Activated T-helper 1 cell treated with anti-CD3 and anti-CD28 coated beads, Interleukin-12 subunit alpha, Interleukin-12 subunit beta, Interleukin-2, Interleukin-4 antibody, amounts not matched to agents 30 ng/mL and 10 ng/mL and 1 ng/mL, durations not matched to agents 14 hours and 24 hours and 36 hours (primary cell): ENCODE results near the gene LMNA. TPM values are rescaled to one million over a fixed set of nuclear protein-coding genes. Genes with fewer than 3 reads are reported as not detected.
A peak's percentile ranks its signal among the peaks of the same experiment; 100 is the strongest.

Experiments used
- DNase-seq: peaks from one replicate; pipeline ENCODE4 v3.0.0; 2021; ENCODE audit warnings: low spot score
- H3K27ac Mint-ChIP-seq: one replicate; pipeline ENCODE4 v1.8.0; 2021; ENCODE audit warnings: mild to moderate bottlenecking, mixed read lengths
- H3K27me3 Mint-ChIP-seq: one replicate; pipeline ENCODE4 v1.8.0; 2022; ENCODE audit warnings: mild to moderate bottlenecking, moderate library complexity, mixed read lengths; ENCODE audit not compliant: insufficient read depth
- H3K36me3 Mint-ChIP-seq: one replicate; pipeline ENCODE4 v1.8.0; 2021; ENCODE audit warnings: low read depth, mixed read lengths
- H3K4me1 Mint-ChIP-seq: one replicate; pipeline ENCODE4 v1.8.0; 2021; ENCODE audit warnings: low read depth, mixed read lengths
- H3K4me3 Mint-ChIP-seq: one replicate; pipeline ENCODE4 v1.8.0; 2021; ENCODE audit warnings: mild to moderate bottlenecking, moderate library complexity, mixed read lengths
- H3K9me3 Mint-ChIP-seq: one replicate; pipeline ENCODE4 v1.8.0; 2021; ENCODE audit warnings: mixed read lengths
- intact Hi-C: fragments of 100-400 bp; cut with micrococcal nuclease; formaldehyde crosslinking; loops from one replicate; pipeline ENCODE4 v1.15.1; 2024
- total RNA-seq: library from RNA; stranded (reverse); gene quantifications from 2 replicates; pipeline ENCODE4 v1.2.3, GENCODE V29; 2022

LMNA gene
- total RNA-seq, 1 donor from 2014 or later = 84.1 TPM

DNA sequence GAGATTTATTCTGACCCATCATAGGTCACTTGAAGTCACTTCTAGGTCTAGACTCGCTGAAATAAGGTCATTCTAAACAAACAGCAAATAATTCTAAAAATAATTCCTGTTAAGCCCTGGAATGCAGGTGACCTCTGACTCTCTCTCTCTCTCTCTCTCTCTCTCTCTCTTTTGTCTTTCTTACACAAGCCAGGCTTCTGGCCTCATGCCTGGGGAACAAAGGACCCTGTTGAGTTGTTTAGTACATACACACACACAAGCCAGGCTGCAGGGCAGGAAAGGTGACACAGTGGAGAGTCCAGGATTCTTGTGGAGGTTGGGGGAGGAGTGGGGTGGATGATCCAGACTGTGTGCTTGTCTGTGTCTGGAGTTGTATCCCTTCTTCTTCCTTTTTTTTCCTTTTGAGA lies 28.3 kb upstream of the LMNA start:
- Mint-ChIP-seq H3K4me3 (no peak overlapping the region), H3K9me3 (no peaks in the 10 kb centered on the region), H3K27me3 (peaks cover 58% of the 10 kb centered on the region), H3K36me3 (no peaks in the 10 kb centered on the region), H3K4me1 (peaks cover 5% of the 10 kb centered on the region), H3K27ac (no peak overlapping the region)
- intact Hi-C loops = no loop called here
- DNase-seq = no peak

DNA sequence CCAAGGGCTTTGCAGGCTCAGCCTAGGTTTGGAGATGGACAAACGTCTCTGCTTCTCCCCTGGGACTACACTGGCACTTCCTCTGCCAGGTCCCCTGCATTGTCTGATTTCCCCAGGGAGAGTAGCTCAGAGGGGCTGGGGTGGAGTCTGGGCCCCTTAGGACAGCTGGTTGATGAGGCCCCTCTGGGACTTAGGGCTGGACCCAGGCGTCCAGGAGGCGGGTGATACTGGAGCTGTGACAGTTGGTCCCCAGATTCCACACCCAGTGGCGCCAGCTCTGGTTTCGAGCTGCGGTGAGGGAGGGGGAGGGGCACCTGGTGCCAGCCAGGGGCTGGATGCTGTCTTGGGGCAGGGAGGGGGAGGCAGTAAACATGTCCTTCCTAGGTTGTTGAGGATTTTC lies 24.8 kb upstream of the LMNA start:
- DNase-seq = no peak
- no peak overlapping the region for H3K4me3 Mint-ChIP-seq
- no peaks in the 10 kb centered on the region for H3K9me3 Mint-ChIP-seq
- peaks cover 45% of the 10 kb centered on the region for H3K27me3 Mint-ChIP-seq
- intact Hi-C loops = loop anchor here (1.0 kb wide), 3 partner anchors 41 to 230 kb away; no protein-coding TSS in a partner anchor
- H3K27ac Mint-ChIP-seq = no peak overlapping the region
- H3K4me1 Mint-ChIP-seq = no peaks in the 10 kb centered on the region
- no peaks in the 10 kb centered on the region for H3K36me3 Mint-ChIP-seq

DNA sequence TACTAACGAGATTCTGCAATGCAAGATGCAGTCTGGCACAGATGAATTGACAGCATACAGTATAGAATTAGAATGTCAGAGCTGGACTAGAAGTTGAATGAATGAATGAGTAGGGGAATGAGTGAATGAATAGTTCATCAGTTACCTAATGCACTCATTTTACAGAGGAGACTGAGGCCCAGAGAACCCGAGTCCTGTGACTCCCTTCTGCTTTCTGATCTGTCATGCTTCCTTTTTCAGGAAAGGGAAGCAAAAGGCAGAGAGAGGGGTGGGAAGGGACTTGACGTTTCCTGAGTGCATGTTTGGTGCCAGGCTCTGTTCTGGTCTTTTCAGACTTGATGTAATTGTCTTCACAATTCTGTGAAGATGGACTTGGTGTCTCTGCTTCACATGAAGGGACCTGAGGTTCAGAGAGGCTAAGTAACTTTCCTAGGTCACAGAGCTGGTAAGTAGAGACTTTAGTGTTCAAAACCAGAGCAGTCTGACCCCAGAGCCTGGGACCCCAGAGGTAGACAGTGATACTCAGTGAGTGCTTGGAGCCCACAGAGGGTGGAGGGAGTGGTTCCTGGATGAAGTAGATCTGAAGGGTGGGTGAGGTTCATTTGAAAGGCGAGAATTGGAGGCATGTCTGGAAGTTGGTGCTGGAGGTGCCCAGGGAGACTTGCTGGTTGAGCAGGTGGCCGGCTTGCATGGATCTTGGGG lies 24.2 kb upstream of the LMNA start:
- no peak overlapping the region for H3K4me3 Mint-ChIP-seq
- no peak overlapping the region for H3K27ac Mint-ChIP-seq
- no peaks in the 10 kb centered on the region for H3K9me3 Mint-ChIP-seq
- DNase-seq = no peak
- intact Hi-C loops = loop anchor here (1.0 kb wide), 3 partner anchors 40 to 229 kb away; no protein-coding TSS in a partner anchor
- H3K27me3 Mint-ChIP-seq = peaks cover 41% of the 10 kb centered on the region
- H3K4me1 Mint-ChIP-seq = no peaks in the 10 kb centered on the region
- no peaks in the 10 kb centered on the region for H3K36me3 Mint-ChIP-seq

DNA sequence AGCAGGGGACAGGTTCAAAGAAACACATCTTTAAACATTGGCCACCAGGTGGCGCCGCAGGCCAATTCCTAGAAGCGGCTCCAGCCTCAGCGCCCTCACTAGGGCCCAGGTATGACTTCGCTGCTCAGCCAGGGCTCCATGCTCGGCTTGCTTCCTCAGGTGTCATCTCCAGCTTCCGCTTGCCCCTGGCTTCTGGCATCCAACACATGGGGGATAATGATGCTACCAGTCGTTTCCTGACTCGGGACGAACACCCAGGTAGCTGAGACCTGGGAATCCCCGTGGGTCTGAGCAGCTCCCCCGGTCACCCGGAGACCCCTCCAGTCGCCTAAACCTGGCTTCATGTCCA lies 23.7 kb upstream of the LMNA start:
- Mint-ChIP-seq H3K36me3 (no peaks in the 10 kb centered on the region), H3K4me3 (no peak overlapping the region), H3K27ac (no peak overlapping the region), H3K9me3 (no peaks in the 10 kb centered on the region), H3K4me1 (peaks cover 3% of the 10 kb centered on the region), H3K27me3 (peaks cover 39% of the 10 kb centered on the region)
- intact Hi-C loops = loop anchor here (1.0 kb wide), 3 partner anchors 39 to 228 kb away; no protein-coding TSS in a partner anchor
- DNase-seq = peak; percentile 76

DNA sequence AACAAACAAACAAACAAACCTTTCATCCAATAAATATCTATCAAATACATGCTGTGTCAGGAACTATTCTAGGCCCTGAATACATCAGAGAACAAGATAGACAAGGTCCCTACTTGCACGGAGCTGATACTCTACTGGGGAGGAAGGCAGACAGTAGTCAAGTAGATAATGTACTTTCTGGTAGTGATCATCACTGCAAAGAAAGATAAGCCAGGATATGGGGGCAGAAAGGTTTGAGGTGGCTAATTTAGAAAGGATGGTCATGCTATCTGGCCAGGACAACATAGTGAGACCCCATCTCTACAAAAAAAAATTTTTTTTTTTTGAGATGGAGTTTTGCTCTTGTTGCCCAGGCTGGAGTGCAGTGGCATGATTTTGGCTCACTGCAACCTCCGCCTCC lies 22.9 kb upstream of the LMNA start:
- Mint-ChIP-seq H3K4me1 (peaks cover 11% of the 10 kb centered on the region), H3K4me3 (no peak overlapping the region), H3K9me3 (no peaks in the 10 kb centered on the region), H3K36me3 (no peaks in the 10 kb centered on the region), H3K27me3 (peaks cover 31% of the 10 kb centered on the region), H3K27ac (no peak overlapping the region)
- intact Hi-C loops = no loop called here
- DNase-seq = no peak

DNA sequence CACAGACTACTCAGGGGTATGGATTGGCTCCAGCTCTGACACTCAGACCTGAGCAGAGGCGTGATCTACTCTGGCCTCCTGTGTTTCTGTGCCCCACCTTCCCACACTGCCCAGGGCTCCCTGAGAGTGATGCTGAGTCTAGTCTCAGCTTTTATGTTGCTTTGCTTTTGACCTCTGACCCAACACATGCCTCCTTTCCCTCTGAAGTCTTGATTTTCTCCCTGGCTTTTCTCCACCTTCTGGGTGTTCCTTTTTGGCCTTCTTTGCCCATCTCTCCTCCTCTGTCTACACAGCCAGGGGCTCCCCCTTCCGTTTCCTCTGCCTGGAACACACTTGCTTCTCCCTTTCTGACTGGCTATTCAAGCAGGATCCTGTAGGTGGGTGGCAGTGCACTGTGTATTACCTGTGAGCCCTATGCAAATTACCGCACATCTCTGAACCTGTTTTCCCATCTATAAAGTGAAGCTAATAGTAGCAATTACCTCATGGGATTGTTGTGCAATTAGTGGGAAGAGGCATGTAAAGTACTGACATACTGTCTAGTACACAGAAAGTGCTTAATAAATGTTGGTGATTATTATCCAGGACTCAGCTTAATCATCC lies 18.5 kb upstream of the LMNA start:
- no peak for DNase-seq
- Mint-ChIP-seq H3K4me1 (peaks cover 43% of the 10 kb centered on the region), H3K4me3 (no peak overlapping the region), H3K27me3 (peaks cover 22% of the 10 kb centered on the region), H3K36me3 (peaks cover 3% of the 10 kb centered on the region), H3K9me3 (no peaks in the 10 kb centered on the region), H3K27ac (peak overlapping the region; percentile 88)
- intact Hi-C loops = loop anchor here (1.0 kb wide), 1 partner anchor 34 kb away; no protein-coding TSS in a partner anchor

DNA sequence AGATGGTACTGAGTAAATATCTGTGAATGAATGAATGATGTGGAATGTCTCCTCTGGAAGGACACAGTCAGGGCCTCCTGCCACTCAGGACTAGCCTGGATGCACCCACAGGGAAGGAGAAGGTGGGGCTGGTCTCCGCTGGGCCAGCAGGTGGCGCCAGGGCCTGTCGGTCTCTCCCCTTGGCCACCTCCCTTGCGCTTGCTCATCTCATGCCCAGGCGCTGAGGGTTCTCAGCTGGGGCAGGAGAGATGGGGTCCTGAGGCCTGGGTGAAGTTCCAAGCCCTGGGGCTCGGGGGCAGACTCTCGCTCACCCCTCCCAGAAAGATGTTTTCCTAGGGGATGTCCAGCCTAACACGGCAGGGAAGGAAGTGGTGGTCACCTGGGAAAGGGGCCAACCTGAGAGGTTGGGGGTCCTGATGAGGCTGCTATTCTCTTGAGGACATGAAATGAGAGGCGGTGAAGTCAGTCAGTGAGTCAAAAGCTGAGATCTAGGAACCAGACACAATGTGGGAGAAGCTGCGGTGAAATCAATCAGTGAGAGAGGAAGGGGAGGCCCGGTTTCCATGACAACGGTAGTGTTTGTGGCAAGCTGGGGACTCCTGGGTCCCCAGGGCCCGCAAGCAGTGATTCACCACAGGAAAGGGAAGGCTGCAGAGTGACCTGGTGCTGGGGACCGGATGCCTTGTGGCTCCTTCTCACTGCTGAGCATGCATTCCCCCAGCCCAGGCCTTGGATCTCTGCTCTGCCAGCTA lies 17.7 kb upstream of the LMNA start:
- H3K9me3 Mint-ChIP-seq = no peaks in the 10 kb centered on the region
- H3K27ac Mint-ChIP-seq = peak overlapping the region; percentile 88
- peaks cover 25% of the 10 kb centered on the region for H3K27me3 Mint-ChIP-seq
- DNase-seq = peak; percentile 82
- H3K4me3 Mint-ChIP-seq = peak overlapping the region; percentile 23
- H3K36me3 Mint-ChIP-seq = peaks cover 3% of the 10 kb centered on the region
- H3K4me1 Mint-ChIP-seq = peaks cover 43% of the 10 kb centered on the region
- intact Hi-C loops = loop anchor here (1.0 kb wide), 6 partner anchors 9 to 126 kb away; no protein-coding TSS in a partner anchor

DNA sequence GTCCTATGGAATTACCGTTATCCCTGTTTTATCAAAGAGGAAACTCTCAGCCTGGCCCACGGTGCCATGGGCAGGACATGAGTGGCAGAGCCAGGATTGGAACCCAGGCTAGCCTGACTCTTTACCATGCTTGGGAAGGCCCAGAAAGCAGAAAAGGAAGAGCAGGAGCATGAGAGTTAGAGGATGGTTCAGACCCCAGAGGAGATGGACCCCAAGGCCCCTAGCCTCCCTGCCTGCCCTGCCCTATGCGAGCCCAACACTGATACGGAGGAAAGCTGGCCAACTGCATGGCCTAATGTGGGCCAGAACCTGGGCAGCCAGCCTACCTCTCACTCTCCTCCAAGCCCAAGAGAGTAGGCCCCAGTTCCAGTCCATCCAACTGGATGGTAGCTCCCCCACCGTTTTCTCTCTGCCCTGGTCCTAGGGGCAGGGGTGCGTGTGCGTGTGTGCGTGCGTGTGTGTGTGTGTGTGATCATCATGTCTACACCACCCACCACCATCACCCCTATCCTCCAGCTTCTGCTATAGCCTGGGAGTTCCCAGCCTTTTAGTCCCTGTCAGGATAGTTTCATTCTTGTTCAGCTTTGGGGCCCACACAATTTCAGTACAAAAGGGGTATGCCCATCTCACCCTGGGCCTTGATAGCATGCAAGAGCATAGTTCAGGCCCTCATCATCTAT lies 16.9 kb upstream of the LMNA start:
- Mint-ChIP-seq H3K4me1 (peaks cover 43% of the 10 kb centered on the region), H3K4me3 (peak overlapping the region; percentile 19), H3K27me3 (peaks cover 25% of the 10 kb centered on the region), H3K27ac (peak overlapping the region; percentile 88), H3K36me3 (peaks cover 3% of the 10 kb centered on the region), H3K9me3 (no peaks in the 10 kb centered on the region)
- peak; percentile 30 for DNase-seq
- intact Hi-C loops = loop anchor here (1.0 kb wide), 7 partner anchors 9 to 126 kb away; partner anchors contain the start of genes LAMTOR2 and LMNA

DNA sequence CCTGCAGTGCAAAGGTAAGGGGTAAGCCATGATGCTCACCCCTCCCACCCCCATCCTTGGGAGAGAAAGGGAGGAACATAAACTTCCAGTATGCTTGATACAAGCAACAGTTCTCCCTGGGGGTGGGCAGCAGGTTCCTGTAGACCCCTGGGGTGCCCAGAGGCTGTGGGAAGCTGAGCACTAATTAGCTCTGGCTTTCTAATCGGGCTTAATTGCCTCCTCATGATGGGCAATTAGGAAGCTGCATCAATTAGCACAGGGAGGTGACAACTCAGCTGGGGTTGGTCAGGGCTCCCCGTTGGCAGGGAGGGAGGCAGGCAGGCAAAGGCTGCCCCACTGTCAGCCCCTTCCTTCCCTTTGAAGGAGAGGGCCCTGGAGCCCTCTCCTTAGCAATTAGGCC lies 15.7 kb upstream of the LMNA start:
- H3K9me3 Mint-ChIP-seq = no peaks in the 10 kb centered on the region
- H3K4me3 Mint-ChIP-seq = no peak overlapping the region
- peaks cover 3% of the 10 kb centered on the region for H3K36me3 Mint-ChIP-seq
- peak overlapping the region; percentile 88 for H3K27ac Mint-ChIP-seq
- DNase-seq = no peak
- H3K27me3 Mint-ChIP-seq = peaks cover 28% of the 10 kb centered on the region
- intact Hi-C loops = loop anchor here (1.0 kb wide), 2 partner anchors 16 to 44 kb away; partner anchors contain the start of genes LAMTOR2 and LMNA
- peaks cover 47% of the 10 kb centered on the region for H3K4me1 Mint-ChIP-seq

DNA sequence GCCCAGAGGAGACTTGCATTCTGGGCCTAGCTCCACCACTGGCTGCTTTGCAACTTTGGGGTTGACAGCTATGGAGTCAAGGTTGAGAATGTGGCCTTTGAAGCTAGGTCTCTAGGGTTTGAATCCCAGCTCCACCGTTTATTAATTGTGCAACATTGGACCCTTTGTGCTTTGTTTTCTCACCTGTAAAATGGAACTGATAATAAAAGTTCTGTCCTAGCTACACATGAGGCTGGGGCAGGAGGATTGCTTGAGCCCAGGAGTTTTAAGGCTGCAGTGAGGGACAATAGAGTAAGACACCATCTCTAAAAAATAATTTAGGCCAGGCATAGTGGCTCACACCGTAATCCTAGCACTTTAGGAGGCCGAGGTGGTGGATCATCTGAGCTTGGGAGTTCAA lies 15.2 kb upstream of the LMNA start:
- H3K27ac Mint-ChIP-seq = no peak overlapping the region
- H3K4me1 Mint-ChIP-seq = peaks cover 52% of the 10 kb centered on the region
- H3K4me3 Mint-ChIP-seq = no peak overlapping the region
- intact Hi-C loops = no loop called here
- H3K36me3 Mint-ChIP-seq = peaks cover 3% of the 10 kb centered on the region
- no peak for DNase-seq
- peaks cover 25% of the 10 kb centered on the region for H3K27me3 Mint-ChIP-seq
- no peaks in the 10 kb centered on the region for H3K9me3 Mint-ChIP-seq

DNA sequence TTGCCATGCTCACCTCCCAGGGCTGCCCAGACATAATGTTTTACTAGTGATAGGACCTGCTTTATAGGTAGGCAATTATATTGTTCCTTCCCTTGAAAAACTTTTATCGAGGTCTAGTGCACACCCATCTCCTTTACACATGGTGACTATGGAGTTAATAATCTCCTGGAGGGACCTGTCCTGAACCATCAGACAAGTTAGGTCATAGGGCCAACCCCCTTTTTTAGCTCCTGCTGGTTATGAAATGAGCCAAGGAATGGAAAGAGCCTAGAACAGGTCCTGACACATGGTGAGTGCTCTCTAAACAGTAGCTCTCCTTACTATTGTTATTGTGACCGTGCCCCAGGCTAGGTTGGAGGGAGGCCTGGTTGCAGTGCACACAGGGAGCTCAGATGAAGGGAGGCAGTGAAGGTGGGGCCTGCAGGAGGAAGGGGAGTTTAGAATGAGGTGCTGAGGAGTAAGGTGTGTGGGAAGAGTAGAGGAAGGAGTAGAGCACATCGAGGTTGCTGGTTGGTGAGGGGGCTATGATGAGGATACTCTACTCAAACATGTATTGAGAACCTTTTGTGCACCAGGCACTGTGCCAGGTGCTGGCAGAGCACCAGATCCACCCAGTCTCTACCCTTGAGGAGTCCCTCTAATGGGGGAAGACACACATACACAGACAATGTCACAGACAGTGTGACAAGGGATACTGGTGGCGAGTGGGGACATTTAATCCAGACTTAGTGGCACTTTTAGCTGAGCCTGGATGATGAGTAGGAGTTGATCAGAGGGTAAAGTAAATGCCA lies 14.1 kb upstream of the LMNA start:
- no peaks in the 10 kb centered on the region for H3K9me3 Mint-ChIP-seq
- H3K36me3 Mint-ChIP-seq = peaks cover 3% of the 10 kb centered on the region
- no peak overlapping the region for H3K4me3 Mint-ChIP-seq
- peaks cover 23% of the 10 kb centered on the region for H3K27me3 Mint-ChIP-seq
- intact Hi-C loops = no loop called here
- H3K4me1 Mint-ChIP-seq = peaks cover 63% of the 10 kb centered on the region
- peak overlapping the region; percentile 24 for H3K27ac Mint-ChIP-seq
- DNase-seq = no peak

DNA sequence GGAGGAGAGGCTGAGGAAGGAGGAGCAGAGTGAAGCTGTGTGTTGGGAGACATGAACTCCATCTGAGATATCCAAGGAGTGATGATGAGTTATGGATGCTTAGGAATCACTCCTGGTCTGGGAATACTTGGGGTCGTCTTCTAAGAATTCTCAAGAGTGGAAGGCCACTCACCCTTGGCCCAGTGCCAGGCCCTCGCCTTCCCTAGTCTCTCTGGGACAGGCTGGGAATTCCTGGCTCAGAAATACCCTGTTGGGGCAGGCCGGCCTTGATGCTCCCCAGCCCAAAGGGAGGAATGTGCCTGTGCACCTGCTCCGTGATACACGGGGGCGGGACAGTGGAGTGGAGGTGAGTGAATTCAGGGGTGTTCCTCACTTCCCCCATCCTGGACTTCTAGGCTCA lies 12.6 kb upstream of the LMNA start:
- peaks cover 4% of the 10 kb centered on the region for H3K36me3 Mint-ChIP-seq
- no peaks in the 10 kb centered on the region for H3K9me3 Mint-ChIP-seq
- H3K27me3 Mint-ChIP-seq = peaks cover 23% of the 10 kb centered on the region
- no peak overlapping the region for H3K4me3 Mint-ChIP-seq
- no peak for DNase-seq
- H3K27ac Mint-ChIP-seq = no peak overlapping the region
- H3K4me1 Mint-ChIP-seq = peaks cover 64% of the 10 kb centered on the region
- intact Hi-C loops = no loop called here
